ENCODE results near the gene FAM222A. TPM values are rescaled to one million over a fixed set of nuclear protein-coding genes. Genes with fewer than 3 reads are reported as not detected.

The FAM222A gene
- total RNA-seq, 1 experiment from 2014 or later, result 18.0 TPM

DNA sequence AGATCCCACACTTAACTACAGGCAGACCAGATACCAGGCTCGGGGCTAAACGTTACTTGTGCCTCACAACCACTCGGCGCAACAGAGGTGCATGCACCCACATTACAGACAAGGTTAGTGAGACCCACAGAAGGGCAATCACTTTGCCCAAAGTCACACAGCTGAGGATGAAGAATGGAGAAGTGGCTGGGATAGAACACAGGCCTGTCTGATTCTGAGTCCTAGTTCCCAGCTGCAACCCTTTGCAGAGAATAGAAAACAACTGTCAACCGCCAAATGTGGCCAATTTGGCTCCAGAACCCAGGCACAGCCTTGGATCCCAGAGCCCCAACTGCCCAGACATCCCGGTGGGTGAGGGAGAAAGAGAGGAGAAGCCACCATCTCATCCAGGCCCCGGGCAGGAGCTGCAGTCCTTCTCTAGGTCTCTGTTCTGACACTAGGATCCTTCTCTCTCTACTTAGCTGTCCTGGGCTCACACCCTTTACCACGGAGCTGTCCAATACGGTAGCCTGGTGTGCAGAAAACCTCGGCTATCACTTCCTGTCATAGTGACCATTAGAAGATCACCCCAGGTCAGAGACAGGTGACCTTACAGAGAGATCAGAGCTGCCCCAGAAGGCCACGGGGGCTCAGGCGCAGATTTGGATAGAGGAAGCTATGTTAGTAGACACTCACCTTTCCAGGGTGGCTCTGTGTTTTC lies 59.1 kb downstream of the FAM222A start:
- H3K9me3 ChIP-seq, result no peaks in the 10 kb centered on the region
- H3K4me3 Mint-ChIP-seq (ENCODE audit: unreplicated experiment), result no peak overlapping the region
- ChIA-PET CTCF (interaction anchor here (0.6 to 4.4 kb wide), 6 partner anchors 8 to 1157 kb away, joined by 3 to 69 read pairs (median 4); no protein-coding TSS in a partner anchor), POLR2A (no interaction called here)
- no TSS peak for BruUV-seq (replicated peaks)
- H3K27me3 ChIP-seq (replicated peaks; ENCODE audit: control insufficient read depth, insufficient read depth, low read length), result no peaks in the 10 kb centered on the region
- H3K27ac Mint-ChIP-seq (ENCODE audit: unreplicated experiment), result no peak overlapping the region
- H3K4me1 Mint-ChIP-seq (ENCODE audit: low read depth, unreplicated experiment), result peaks cover 11% of the 10 kb centered on the region
- DNase-seq, result peak in 1 of 2 experiments; percentile 30
- no peak for TF ChIP-seq CTCF (IDR thresholded peaks at IDR 0.05; ENCODE audit: insufficient read depth in 1 of 2, low read depth in 1 of 2, low read length in 1 of 2, severe bottlenecking in 1 of 2, unreplicated experiment in 1 of 2)
- H3K27me3 Mint-ChIP-seq (ENCODE audit: insufficient read depth, unreplicated experiment), result no peaks in the 10 kb centered on the region
- H3K4me3 ChIP-seq (ENCODE audit: low read depth, low read length), result no peak overlapping the region
- peaks cover 7% of the 10 kb centered on the region; the same call in 1 of the 2 replicates for H3K4me1 ChIP-seq
- peaks cover 5% of the 10 kb centered on the region for H3K36me3 Mint-ChIP-seq (ENCODE audit: insufficient read depth, unreplicated experiment)
- no peaks in the 10 kb centered on the region for H3K9me3 Mint-ChIP-seq (ENCODE audit: unreplicated experiment)
- intact Hi-C loops (cut with micrococcal nuclease; ENCODE audit: unreplicated experiment), result loop anchor here (1.0 kb wide), 1 partner anchor 344 kb away; no protein-coding TSS in a partner anchor
- no peaks in the 10 kb centered on the region for H3K36me3 ChIP-seq (ENCODE audit: control insufficient read depth, insufficient read depth, low read length)

DNA sequence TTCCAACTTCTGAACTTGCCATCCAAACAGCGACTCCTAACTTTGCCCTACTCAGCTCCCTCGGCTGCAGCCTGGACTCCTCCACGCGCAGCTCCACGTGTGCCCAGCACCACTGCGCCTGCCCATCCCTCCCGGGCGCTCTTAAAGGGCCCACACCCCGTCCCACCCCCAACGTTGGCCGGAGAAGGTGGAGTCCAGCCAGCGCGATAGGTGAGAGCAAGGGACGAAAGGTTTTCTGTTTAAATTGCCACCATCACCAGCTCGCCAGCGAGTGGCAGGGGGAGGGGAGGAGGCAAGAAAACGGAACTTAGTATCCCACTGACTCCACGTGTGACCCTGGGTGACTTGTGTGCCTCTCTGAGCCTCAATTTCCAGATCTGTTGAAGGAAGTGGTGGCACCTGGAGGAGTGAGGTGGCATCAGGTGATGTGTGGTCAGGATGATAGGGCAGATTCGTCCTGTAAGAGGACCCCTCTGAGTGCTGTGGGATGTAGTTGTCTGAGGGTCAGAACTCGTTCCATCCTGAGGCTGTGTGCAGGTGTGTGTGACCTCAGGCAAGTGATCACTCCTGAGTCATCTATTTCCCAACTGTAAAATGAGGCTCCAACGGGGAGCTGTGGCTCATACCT lies 59.9 kb downstream of the FAM222A start:
- Histone ChIP-seq H3K9me3 (no peaks in the 10 kb centered on the region), H3K27me3 (replicated peaks; ENCODE audit: control insufficient read depth, insufficient read depth, low read length) (no peaks in the 10 kb centered on the region), H3K36me3 (ENCODE audit: control insufficient read depth, insufficient read depth, low read length) (no peaks in the 10 kb centered on the region), H3K4me1 (peaks cover 7% of the 10 kb centered on the region; the same call in 1 of the 2 replicates), H3K4me3 (ENCODE audit: low read depth, low read length) (no peak overlapping the region)
- intact Hi-C loops (cut with micrococcal nuclease; ENCODE audit: unreplicated experiment), result no loop called here
- peaks cover 12% of the 10 kb centered on the region for H3K4me1 Mint-ChIP-seq (ENCODE audit: low read depth, unreplicated experiment)
- no TSS peak for BruUV-seq (replicated peaks)
- H3K36me3 Mint-ChIP-seq (ENCODE audit: insufficient read depth, unreplicated experiment), result peaks cover 5% of the 10 kb centered on the region
- peak in 1 of 2 experiments; percentile 21 for DNase-seq
- POLR2A ChIA-PET, result interaction anchor here (1.0 kb wide), 1 partner anchor 35 kb away, joined by 3 read pairs; no protein-coding TSS in a partner anchor
- H3K9me3 Mint-ChIP-seq (ENCODE audit: unreplicated experiment), result no peaks in the 10 kb centered on the region
- no peak overlapping the region for H3K27ac Mint-ChIP-seq (ENCODE audit: unreplicated experiment)
- no peak for TF ChIP-seq CTCF (IDR thresholded peaks at IDR 0.05; ENCODE audit: insufficient read depth in 1 of 2, low read depth in 1 of 2, low read length in 1 of 2, severe bottlenecking in 1 of 2, unreplicated experiment in 1 of 2)
- H3K27me3 Mint-ChIP-seq (ENCODE audit: insufficient read depth, unreplicated experiment), result no peaks in the 10 kb centered on the region
- CTCF ChIA-PET, result interaction anchor here (0.6 to 4.4 kb wide), 7 partner anchors 9 to 1158 kb away, joined by 3 to 69 read pairs (median 6); no protein-coding TSS in a partner anchor
- no peak overlapping the region for H3K4me3 Mint-ChIP-seq (ENCODE audit: unreplicated experiment)

- Mint-ChIP-seq H3K4me3 (ENCODE audit: unreplicated experiment) (no peak overlapping the region), H3K27me3 (ENCODE audit: insufficient read depth, unreplicated experiment) (no peaks in the 10 kb centered on the region), H3K27ac (ENCODE audit: unreplicated experiment) (no peak overlapping the region), H3K9me3 (ENCODE audit: unreplicated experiment) (no peaks in the 10 kb centered on the region), H3K36me3 (ENCODE audit: insufficient read depth, unreplicated experiment) (peaks cover 10% of the 10 kb centered on the region), H3K4me1 (ENCODE audit: low read depth, unreplicated experiment) (peaks cover 12% of the 10 kb centered on the region)
- peak; percentile 81 to 85 for DNase-seq
- TF ChIP-seq CTCF (IDR thresholded peaks at IDR 0.05; ENCODE audit: insufficient read depth in 1 of 2, low read depth in 1 of 2, low read length in 1 of 2, severe bottlenecking in 1 of 2, unreplicated experiment in 1 of 2), result peak; percentile 79 to 94
- intact Hi-C loops (cut with micrococcal nuclease; ENCODE audit: unreplicated experiment), result loop anchor here (1.0 kb wide), 3 partner anchors 56 to 257 kb away; no protein-coding TSS in a partner anchor
- ChIA-PET POLR2A (no interaction called here), CTCF (interaction anchor here (0.6 to 4.4 kb wide), 18 partner anchors 9 to 347 kb away, joined by 3 to 69 read pairs (median 4); partner anchors contain the start of genes FAM222A, MMAB and MVK)
- Histone ChIP-seq H3K9me3 (no peaks in the 10 kb centered on the region), H3K4me1 (peaks cover 7% of the 10 kb centered on the region; the same call in 1 of the 2 replicates), H3K27me3 (replicated peaks; ENCODE audit: control insufficient read depth, insufficient read depth, low read length) (no peaks in the 10 kb centered on the region), H3K36me3 (ENCODE audit: control insufficient read depth, insufficient read depth, low read length) (no peaks in the 10 kb centered on the region), H3K4me3 (ENCODE audit: low read depth, low read length) (no peak overlapping the region)
- no TSS peak for BruUV-seq (replicated peaks)
These were observed 61.7 kb downstream of the FAM222A start for GRCh38 chr12:109775172-109775881.

All from Caco-2 (cell line).